ENCODE results near the gene PNPLA3. TPM values are rescaled to one million over a fixed set of nuclear protein-coding genes. Genes with fewer than 3 reads are reported as not detected.

The PNPLA3 gene
- total RNA-seq, 1 donor from 2014 or later: 11.4 TPM

DNA sequence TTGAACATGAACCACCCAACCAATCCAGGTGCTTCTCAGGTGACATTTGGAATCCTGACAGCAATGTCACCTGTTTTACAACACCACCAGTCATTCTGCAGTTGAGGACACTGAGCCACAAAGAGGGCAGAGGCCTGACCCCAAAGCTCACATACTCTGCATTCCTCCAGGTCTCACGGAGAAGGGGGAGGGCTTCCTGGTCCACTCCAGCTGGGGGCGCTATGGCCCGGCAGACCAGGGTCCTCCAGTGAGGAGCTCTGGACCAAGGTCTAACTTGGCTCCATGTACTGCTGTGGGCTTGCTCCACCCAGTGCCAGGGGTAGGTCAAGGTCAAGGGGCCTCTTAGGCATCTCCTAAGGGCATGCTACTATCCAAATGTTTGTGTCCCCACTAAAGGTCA, 1.5 kb upstream of the PNPLA3 start:
- DNase-seq (ENCODE audit: low spot score): no peak

DNA sequence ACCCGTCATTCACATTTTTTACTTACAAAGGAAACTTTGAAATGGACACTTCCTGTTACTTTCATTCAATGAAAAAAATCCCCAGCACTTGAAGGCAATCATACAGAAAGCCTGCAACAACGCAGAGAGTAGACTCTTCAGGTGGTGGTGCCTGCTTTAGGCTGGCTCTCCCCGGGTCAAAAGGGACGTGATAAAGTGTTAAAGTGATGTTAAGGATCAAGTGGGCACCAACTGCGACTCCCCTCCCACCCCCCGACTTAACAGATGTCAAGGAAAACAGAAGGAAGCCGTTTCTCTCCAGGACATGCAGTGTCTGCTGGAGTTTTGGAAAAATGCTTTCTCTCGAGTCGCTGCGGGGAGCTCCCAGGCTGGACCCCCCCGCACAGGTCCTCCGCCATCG, 414 bp upstream of the PNPLA3 start:
- no peak for DNase-seq (ENCODE audit: low spot score)

DNA sequence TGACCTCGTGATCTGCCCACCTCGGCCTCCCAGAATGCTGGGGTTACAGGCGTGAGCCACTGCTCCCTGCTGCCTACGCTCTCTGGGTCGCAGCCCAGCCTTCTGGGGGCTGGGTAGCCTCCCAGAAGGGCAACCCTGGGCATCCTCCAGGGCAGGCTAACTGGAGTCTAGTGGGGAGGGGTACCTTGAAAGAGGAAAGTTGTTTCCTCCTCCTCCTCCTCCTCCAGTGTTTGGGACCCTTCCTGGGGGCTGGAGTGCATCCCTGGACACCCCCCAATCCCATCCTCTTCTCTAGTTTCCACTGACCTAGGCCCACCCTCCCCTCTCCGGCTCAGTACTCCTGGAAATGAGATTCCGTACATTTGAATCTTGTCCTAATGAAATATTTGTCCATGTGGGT, 1.3 kb downstream of the PNPLA3 start:
- no peak for DNase-seq (ENCODE audit: low spot score)

GRCh38 chr22:43925433-43926348, 2.1 kb downstream of the PNPLA3 start:
- peak; percentile 24 for DNase-seq (ENCODE audit: low spot score)

- no peak for DNase-seq (ENCODE audit: low spot score)
Observed at GRCh38 chr22:43926349-43926710, 2.7 kb downstream of the PNPLA3 start.

DNA sequence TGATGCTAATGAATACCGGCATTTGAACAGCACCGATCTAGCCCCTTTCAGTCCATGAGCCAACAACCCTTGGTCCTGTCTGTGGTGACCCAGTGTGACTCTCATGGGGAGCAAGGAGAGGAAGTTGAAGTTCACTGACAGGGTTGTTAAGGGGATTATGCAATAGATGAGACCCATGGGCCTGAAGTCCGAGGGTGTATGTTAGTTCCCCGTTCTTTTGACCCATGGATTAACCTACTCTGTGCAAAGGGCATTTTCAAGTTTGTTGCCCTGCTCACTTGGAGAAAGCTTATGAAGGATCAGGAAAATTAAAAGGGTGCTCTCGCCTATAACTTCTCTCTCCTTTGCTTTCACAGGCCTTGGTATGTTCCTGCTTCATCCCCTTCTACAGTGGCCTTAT, 4.9 kb downstream of the PNPLA3 start:
- no peak for DNase-seq (ENCODE audit: low spot score)

DNA sequence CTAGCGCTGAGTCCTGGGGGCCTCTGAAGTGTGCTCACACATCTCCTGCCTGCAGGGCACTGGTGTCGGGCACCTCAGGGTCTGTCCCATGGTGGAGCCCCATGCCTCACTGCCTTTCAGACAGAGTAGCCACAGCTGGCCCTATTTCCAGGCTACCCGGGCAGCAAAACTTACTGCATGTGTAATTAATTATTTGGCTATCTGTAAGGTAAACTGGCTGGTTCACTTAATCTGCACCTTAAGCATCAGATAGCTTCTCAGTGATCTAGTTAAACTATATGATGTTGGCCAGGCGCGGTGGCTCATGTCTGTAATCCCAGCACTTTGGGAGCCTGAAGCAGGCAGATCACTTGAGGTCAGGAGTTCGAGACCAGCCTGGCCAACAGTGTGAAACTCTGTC, 5.3 kb downstream of the PNPLA3 start:
- no peak for DNase-seq (ENCODE audit: low spot score)

DNA sequence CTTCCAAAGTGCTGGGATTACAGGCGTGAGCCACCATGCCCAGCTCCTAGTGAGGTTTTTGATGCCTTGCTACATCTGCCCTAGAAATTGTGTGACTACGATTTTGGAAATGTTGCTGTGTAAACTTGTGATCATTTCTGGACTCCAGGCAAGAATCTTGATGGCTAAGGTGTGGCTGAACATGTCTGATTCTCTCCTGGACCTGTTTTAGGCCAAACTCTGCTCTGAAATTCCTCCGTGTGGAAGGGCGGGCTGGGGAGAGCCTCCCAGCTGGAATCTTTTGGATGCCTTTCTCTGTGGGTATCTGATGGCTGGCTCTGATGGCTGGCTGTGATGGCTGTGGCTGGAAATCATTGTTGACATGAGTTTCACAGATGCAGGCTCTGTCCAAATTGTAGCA, 8.2 kb downstream of the PNPLA3 start:
- DNase-seq (ENCODE audit: low spot score): no peak

DNA sequence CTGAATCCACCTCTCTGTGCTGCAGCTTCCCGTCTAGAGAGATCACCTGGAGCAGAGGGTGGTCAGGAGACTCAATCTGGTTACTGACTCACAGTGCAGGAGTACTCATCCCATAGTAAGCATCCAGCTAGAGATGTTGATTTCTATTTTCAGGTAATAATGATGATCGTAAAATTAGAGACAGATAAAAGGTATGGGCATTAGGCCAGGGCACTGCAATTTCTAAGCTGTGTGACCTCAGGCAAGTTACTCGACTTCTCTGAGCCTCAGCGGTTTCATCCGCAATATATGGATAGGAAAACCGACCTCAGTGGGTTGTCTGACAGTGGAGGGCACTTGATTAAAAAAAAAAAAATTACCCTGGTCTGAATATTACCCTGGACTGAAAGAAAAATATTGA, 17.8 kb downstream of the PNPLA3 start:
- DNase-seq (ENCODE audit: low spot score): no peak

DNA sequence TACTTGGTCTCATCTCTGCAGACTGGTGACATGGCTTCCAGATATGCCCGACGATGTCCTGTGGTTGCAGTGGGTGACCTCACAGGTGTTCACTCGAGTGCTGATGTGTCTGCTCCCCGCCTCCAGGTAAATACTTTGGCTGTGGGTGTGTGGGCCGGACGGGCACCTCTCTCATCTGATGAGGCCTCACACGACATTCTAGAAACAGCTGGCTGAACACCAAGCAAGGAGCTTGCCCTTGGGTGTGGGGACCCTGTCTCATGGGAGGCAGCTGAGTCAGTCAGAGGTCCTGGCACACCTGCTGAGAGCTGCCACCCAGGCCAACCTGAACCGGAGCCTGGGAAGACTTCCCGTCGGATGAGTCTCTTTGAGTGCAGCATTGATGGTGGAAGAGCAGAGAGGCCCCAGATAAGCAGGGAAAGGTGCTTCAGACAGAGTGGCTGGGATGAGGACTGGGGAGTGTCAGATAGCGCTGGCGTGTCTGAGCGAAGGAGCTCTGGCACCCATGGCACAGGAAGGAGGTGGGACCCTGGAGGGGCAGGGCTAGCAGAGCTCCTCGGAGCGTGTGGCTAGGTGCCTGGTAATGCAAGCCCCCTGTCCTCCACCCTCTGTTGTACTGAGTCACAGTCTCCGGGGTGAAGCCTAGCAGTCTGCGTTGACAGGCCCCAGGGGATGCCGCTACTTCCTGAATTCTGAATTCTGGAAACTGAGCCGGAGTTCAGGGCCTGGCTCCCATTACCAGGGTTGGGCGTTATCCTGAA, 21.2 kb downstream of the PNPLA3 start:
- no peak for DNase-seq (ENCODE audit: low spot score)

DNA sequence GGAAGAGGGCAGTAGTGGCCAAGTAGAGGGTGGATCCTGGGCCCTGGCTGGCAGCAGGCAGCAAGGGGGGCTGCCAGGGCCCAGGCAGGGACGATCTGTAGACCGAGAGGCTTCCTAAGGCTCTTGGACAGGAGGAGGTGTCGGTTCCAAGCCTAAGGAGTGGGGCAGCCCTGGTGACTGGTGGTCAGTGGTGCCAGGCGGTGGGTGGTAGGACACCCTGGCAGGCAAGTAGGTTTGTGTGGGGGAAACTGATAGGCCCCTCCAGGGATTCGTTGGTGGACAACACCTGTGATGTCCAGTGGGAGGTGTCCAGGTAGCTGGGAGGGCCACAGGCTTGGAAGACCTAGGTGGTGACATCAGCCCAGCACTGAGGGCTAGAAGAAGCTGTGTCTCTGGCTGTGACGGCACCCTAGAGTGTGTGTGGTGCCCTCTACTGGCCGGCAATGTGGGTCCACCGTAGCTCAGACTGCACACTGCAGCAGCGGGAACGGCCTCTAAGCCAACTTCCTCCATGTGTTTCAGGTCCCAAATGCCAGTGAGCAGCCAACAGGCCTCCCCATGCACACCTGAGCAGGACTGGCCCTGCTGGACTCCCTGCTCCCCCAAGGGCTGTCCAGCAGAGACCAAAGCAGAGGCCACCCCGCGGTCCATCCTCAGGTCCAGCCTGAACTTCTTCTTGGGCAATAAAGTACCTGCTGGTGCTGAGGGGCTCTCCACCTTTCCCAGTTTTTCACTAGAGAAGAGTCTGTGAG, 22.2 kb downstream of the PNPLA3 start:
- DNase-seq (ENCODE audit: low spot score): peak; percentile 55

DNA sequence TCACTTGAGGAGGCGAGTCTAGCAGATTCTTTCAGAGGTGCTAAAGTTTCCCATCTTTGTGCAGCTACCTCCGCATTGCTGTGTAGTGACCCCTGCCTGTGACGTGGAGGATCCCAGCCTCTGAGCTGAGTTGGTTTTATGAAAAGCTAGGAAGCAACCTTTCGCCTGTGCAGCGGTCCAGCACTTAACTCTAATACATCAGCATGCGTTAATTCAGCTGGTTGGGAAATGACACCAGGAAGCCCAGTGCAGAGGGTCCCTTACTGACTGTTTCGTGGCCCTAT, 22.7 kb downstream of the PNPLA3 start:
- no peak for DNase-seq (ENCODE audit: low spot score)

DNA sequence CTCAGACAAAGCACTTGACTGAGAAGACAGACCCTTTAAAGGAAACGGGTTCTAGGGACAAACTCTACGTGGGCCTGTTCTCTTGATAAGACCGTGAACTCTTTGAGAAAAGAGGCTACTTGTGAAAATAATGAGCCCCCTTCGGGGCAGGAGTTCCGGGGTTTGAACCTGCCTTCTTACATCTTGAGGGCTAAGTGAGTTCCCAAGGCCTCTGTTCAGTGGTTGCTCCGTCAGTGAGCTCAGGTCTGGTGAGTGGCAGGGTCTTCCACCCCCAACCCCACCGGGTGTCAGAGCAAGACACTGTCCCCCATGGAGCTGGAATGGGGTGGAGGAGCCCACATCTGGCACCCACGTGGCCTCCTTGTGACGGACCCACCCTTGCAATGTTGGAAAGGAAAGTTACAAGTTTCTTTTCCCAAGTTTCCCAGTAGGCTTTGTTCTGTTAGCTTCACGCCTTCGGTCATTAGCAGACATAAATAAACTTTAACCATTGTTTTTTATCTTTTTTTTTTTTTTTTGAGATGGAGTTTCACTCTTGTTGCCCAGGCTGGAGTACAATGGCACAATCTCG, 25.3 kb downstream of the PNPLA3 start:
- no peak for DNase-seq (ENCODE audit: low spot score)

DNA sequence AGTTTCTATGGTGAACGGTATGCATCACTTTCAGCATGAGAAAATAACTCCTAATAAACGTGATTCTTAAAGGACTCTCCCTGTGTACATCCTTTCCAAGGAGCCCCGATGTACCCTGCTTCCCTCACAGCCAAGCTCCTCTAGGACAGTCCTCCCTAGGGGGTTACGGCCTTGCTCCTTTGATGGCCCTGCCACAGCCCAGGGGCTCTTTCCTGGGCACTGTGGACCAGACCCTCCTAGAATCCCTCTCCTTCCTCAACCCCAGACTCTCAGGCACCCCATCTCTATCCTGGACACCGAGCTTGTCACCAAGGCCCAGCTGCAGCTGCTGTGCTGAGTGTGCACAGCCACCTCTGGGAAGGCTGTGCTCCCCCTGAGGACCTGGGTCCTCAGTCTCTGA, 27.8 kb downstream of the PNPLA3 start:
- no peak for DNase-seq (ENCODE audit: low spot score)

GRCh38 chr22:43951966-43952365, 28.4 kb downstream of the PNPLA3 start:
- DNase-seq (ENCODE audit: low spot score): no peak

DNA sequence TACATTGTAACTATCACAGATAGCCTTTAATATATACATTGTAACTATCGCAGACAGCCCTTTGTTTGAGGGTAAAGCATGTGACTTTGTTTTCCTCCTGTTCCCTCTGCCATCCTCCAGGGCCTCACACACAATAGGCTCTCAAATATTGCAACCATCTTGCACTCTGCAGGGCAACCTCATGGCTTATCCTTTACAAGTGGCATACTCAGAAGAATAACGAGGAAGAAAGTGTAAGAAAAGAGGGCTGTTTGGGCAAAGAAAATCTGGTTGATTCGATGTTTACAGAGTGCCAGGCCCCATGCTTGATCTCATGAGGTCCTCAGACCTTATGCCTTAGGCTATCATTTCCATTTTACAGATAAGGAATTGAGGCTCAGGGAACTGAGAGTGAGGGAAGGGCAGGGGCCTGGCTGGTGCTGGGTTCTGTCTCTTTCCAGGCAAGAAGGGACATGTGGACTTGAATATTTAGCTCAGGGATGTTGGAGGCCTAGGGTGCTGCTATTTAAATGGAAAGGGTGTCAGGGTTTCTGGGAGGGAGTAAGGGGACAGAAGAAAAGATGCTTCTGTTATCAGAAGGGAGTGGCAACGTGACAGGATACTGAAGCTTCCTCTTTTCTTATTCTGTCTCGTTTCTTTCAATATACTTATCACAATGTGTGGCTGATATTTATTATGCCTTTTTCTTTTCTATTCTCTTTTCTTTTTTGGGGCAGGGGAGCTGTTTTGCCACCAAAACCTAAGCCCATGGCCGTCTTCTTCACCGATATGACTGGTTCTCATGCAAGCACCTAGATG, 30.6 kb downstream of the PNPLA3 start:
- no peak for DNase-seq (ENCODE audit: low spot score)

DNA sequence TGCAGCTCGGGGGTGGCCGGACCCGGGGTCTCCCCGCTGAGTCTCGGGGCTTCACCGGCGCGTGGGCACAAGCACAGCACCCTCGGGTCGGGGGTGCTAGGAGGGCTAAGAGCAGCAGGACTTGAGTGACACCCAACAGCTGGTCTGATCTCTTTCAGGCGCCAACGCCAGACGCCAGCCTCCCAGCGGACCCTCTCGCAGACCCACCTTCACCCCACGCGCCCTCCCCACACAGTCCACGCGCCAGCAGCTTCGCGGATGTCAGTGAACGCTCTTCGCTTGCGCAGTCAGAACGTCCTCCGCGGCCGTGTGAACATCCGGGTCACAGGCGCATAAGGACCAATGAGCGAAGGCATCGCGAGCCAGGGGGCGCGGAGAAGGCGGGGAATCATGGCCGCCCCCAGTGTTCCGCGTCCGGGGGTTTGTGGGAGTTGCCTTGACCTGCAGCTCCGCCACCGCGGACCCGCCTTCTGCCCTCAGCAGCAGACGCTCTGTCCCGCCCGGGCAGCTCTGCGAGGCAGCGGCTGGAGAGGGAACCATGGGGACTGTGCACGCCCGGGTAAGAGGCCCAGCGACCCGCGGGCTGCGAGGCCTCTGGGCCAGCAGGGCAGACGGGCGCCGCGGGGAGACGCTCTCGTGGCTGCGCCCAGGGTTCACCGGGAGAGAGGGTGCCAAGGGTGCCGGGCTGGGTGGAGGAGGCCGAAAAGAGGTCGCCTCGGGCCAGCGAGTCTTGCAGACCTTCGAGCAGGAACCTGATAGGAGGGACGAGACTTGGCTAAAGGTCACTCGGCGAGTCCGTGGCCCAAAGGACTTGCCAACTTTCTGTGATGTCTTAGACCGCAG, 31.7 kb downstream of the PNPLA3 start, which contains the start of gene SAMM50:
TSS of gene SAMM50 (plus strand) at position 403 of the 843 bp plus-strand sequence. CDS start at position 539, 136 bp downstream.
- peak; percentile 91 for DNase-seq (ENCODE audit: low spot score)

- DNase-seq (ENCODE audit: low spot score): no peak
Observed at GRCh38 chr22:43955883-43956782, 32.5 kb downstream of the PNPLA3 start.

GRCh38 chr22:43956805-43957463, 33.3 kb downstream of the PNPLA3 start:
- DNase-seq (ENCODE audit: low spot score): peak; percentile 71

Measured in mucosa of gallbladder (tissue), 1 donor.